Measurements from ENCODE around the gene JPH2. TPM values are rescaled to one million over a fixed set of nuclear protein-coding genes. Genes with fewer than 3 reads are reported as not detected.

Gene JPH2
- total and polyA plus RNA-seq, 10 of the 15 experiments (the other 5 are each of a cell fraction or from before 2014, with no cell fraction given): 0.16 TPM; not detected in 9

GRCh38 chr20:44172572-44172950, 14.4 kb downstream of the JPH2 start:
- Histone ChIP-seq H3K9me3 (replicated peaks; ENCODE audit: control insufficient read depth, insufficient read depth, low read length) (no peaks in the 10 kb centered on the region), H3K9ac (ENCODE audit: control insufficient read depth, insufficient read depth, low read length) (no peak overlapping the region), H3K4me1 (ENCODE audit: control insufficient read depth, insufficient read depth, low read length) (no peaks in the 10 kb centered on the region), H2AFZ (ENCODE audit: control insufficient read depth, low read depth, low read length) (no peak overlapping the region), H3K27me3 (replicated peaks in 1 of 2; ENCODE audit: control insufficient read depth in 2 of 2, insufficient read depth in 2 of 2, low read length in 1 of 2) (peaks cover 0 to 3% of the 10 kb centered on the region in 2 experiments; a peak in 1 of 4 replicates), H3K79me2 (ENCODE audit: control insufficient read depth, insufficient read depth, low read length) (no peaks in the 10 kb centered on the region), H4K20me1 (ENCODE audit: control insufficient read depth, insufficient read depth) (no peaks in the 10 kb centered on the region), H3K27ac (ENCODE audit: control insufficient read depth, insufficient read depth) (no peak overlapping the region), H3K4me3 (no peak overlapping the region), H3K36me3 (ENCODE audit: control insufficient read depth in 2 of 2, insufficient read depth in 2 of 2, low read length in 1 of 2) (no peaks in the 10 kb centered on the region), H3K4me2 (ENCODE audit: control insufficient read depth, insufficient read depth) (no peak overlapping the region)
- DNase-seq (ENCODE audit: low read depth, low spot score) (no peak), ATAC-seq (no peak), FAIRE-seq (no peak)
- WGBS (ENCODE audit: insufficient coverage, insufficient replicate concordance, low lambda C conversion rate, missing lambda C conversion rate): 35% methylated on average over 2 of the region's 2 CpGs
- RAD21 ChIA-PET (ENCODE audit: unreplicated experiment): interaction anchor here (0.6 to 1.0 kb wide), 2 partner anchors 16 to 212 kb away, joined by 3 read pairs; no protein-coding TSS in a partner anchor
- SMC1A ChIA-PET (ENCODE audit: uncharacterized antibody, unreplicated experiment): interaction anchor here (0.9 to 1.9 kb wide), 2 partner anchors 10 to 17 kb away, joined by 3 to 5 read pairs; no protein-coding TSS in a partner anchor
- BruUV-seq (replicated peaks): no TSS peak
- in situ Hi-C loops (cut with MboI) (no loop called here), intact Hi-C loops (cut with micrococcal nuclease; ENCODE audit: unreplicated experiment) (loop anchor here (10.0 kb wide), 1 partner anchor 638 kb away; no protein-coding TSS in a partner anchor)
- CTCF ChIA-PET: interaction anchor here (1.1 to 4.7 kb wide), 4 partner anchors 11 to 55 kb away, joined by 4 to 17 read pairs (median 5); no protein-coding TSS in a partner anchor
- TF ChIP-seq ZBTB40 (IDR thresholded peaks at IDR 0.05; ENCODE audit: borderline replicate concordance) (no peak), SMARCA5 (IDR thresholded peaks at IDR 0.05) (no peak), HDGF (IDR thresholded peaks at IDR 0.05) (no peak), RAD21 (IDR thresholded peaks at IDR 0.05; ENCODE audit: insufficient read depth, low read depth, low read length) (no peak), CREM (IDR thresholded peaks at IDR 0.05; ENCODE audit: low read depth) (no peak), YY1 (IDR thresholded peaks at IDR 0.05; ENCODE audit: low read depth, low read length) (no peak), IRF3 (IDR thresholded peaks at IDR 0.05) (no peak), NFYB (IDR thresholded peaks at IDR 0.05; ENCODE audit: insufficient read depth, low read depth, low read length) (no peak), PRDM15 (CRISPR knock-in tag; IDR thresholded peaks at IDR 0.05) (no peak), ZZZ3 (IDR thresholded peaks at IDR 0.05; ENCODE audit: control insufficient read depth, insufficient read length, low read depth) (no peak), EZH2 (IDR thresholded peaks at IDR 0.05; ENCODE audit: borderline replicate concordance, control insufficient read depth, low read depth, low read length) (no peak), WRNIP1 (IDR thresholded peaks at IDR 0.05; ENCODE audit: borderline replicate concordance, low read depth, low read length) (no peak), HCFC1 (IDR thresholded peaks at IDR 0.05; ENCODE audit: low read length) (no peak)
- POLR2A ChIA-PET: no interaction called here

All from GM12878 (cell line).